ENCODE data around the gene HSBP1L1.

DNA sequence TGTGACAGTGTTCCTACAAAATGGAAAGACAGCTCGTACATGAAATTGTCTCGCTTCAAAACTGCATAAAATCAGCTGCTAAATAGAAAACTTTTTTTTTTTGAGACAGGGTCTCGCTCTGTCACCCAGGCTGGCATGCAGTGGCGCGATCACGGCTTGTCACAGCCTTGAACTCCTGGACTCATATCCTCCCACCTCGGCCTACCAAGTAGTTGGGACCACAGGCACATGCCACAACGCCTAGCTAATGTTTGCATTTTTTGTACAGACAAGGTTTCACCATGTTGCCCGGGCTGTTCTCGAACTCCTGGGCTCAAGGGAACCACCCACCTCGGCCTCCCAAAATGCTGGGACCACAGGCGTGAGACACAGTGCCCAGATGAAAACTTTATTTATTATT lies 20.7 kb downstream of the HSBP1L1 start:
- TF ChIP-seq CTCF (tag by site-specific recombination; IDR thresholded peaks at IDR 0.05) (no peak), KLF16 (tag by site-specific recombination; IDR thresholded peaks at IDR 0.05) (no peak), ZNF133 (tag by site-specific recombination; IDR thresholded peaks at IDR 0.05) (no peak), HOXD13 (CRISPR knock-in tag; IDR thresholded peaks at IDR 0.05; ENCODE audit: borderline replicate concordance) (no peak), ZNF549 (tag by site-specific recombination; IDR thresholded peaks at IDR 0.05) (no peak)

Measured in HEK293 (cell line).